Lower lobe of right lung (tissue), 2 donors: ENCODE data around the gene ANKRD6. TPM values are rescaled to one million over a fixed set of nuclear protein-coding genes. Genes with fewer than 3 reads are reported as not detected.

Experiments used
- ATAC-seq, 2 donors: fragments of 200-7000 bp; cut with Tn5 transposase; one replicate each; pipeline ENCODE4 v1.9.1; 2020 to 2022; ENCODE audit warnings: mild to moderate bottlenecking in 2 of 2, moderate library complexity in 2 of 2
- DNase-seq: peaks from one replicate; pipeline ENCODE4 v3.0.0-alpha.2; 2020
- H3K27ac ChIP-seq: fragments of 200-600 bp; one replicate; pipeline ENCODE4 v1.8.0; 2022
- H3K27me3 ChIP-seq: fragments of 200-600 bp; one replicate; pipeline ENCODE4 v1.8.0; 2022; ENCODE audit warnings: low read depth
- H3K36me3 ChIP-seq: fragments of 200-600 bp; one replicate; pipeline ENCODE4 v1.8.0; 2022; ENCODE audit warnings: mild to moderate bottlenecking
- H3K4me1 ChIP-seq: fragments of 200-600 bp; one replicate; pipeline ENCODE4 v1.8.0; 2022
- H3K4me3 ChIP-seq: fragments of 200-600 bp; one replicate; pipeline ENCODE4 v1.8.0; 2022; ENCODE audit warnings: mild to moderate bottlenecking
- H3K9me3 ChIP-seq: fragments of 200-600 bp; one replicate; pipeline ENCODE4 v1.8.0; 2022
- CTCF ChIP-seq: fragments of 200-600 bp; IDR thresholded peaks from one replicate; pipeline ENCODE4 v1.8.0; 2022; ENCODE audit warnings: antibody characterized with exemption, mild to moderate bottlenecking
- intact Hi-C: fragments of 100-400 bp; cut with DNase I; formaldehyde crosslinking; loops from one replicate; pipeline ENCODE4 v1.11.0; 2022
- total RNA-seq: library from RNA; stranded (reverse); fragmentation: NEBNext Ultra II Directional; extraction: Animal tissue kit (Norgen Biotek cat#: 25700); gene quantifications from one replicate; pipeline ENCODE4 v1.2.1, GENCODE V29; 2021
- donor health status: DM: no; HTN: yes; CAD: no; lungs with severe emphysema.

The ANKRD6 gene
- total RNA-seq, 1 donor from 2014 or later = 17.7 TPM

DNA sequence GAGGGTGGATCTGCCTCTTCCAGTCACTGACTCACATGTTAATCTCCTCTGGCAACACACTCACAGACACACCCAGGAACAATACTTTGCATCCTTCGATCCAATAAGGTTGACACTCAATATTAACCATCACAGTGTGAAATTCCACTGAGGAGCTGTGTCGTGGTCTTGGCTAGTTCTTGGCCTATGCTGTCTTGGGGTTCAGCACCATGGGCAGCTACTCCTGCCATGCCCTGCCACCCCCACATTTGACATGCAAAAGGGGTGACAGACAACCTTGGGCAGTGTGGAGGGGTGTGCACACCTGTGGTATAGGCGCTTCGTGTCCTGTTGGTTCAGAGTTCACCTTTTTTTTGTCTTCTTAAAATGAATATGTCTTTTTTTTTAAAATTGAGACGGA, 25.8 kb downstream of the ANKRD6 start:
- no peak for TF ChIP-seq CTCF
- ATAC-seq (no peak), DNase-seq (no peak)
- Histone ChIP-seq H3K27me3 (no peaks in the 10 kb centered on the region), H3K4me3 (no peak overlapping the region), H3K4me1 (no peaks in the 10 kb centered on the region), H3K27ac (no peak overlapping the region), H3K36me3 (no peaks in the 10 kb centered on the region), H3K9me3 (no peaks in the 10 kb centered on the region)
- intact Hi-C loops = no loop called here

DNA sequence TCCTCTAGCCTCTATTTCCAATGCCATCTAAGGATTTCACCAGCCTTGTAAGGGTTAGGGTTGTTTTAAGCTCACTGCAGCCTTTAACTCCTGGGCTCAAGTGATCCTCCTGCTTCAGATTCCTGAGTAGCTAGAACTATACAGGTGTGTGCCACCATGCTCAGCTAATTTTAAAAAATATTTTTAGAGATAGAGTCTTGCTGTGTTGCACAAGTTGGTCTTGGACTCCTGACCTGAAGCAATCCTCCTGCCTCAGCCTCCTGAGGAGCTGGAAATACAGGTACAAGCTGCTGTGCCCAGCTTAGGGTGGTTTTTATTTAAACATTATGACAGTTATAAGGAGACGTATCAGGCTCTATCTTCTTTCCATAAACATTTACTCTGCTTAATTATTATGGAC, 26.5 kb downstream of the ANKRD6 start:
- Histone ChIP-seq H3K36me3 (no peaks in the 10 kb centered on the region), H3K4me1 (no peaks in the 10 kb centered on the region), H3K27ac (no peak overlapping the region), H3K4me3 (no peak overlapping the region), H3K9me3 (no peaks in the 10 kb centered on the region), H3K27me3 (no peaks in the 10 kb centered on the region)
- intact Hi-C loops = no loop called here
- DNase-seq = no peak
- no peak for ATAC-seq
- no peak for TF ChIP-seq CTCF

DNA sequence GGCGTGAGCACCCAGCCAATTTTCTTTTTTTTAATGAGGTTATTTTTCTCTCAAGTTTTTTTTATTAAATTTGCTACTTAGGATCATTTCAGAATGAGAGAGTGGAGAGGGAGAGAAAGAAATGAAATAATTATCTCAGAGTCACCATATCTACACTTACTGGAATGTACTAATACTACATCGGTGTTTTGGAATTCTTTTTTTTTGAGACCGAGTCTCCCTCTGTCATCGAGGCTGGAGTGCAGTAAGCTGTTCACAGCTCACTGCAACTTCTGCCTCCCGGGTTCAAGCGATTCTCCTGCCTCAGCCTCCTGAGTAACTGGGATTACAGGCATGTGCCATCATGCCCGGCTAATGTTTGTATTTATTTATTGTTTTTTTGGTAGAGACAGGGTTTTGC, 27.8 kb downstream of the ANKRD6 start:
- H3K4me3 ChIP-seq = no peak overlapping the region
- TF ChIP-seq CTCF = no peak
- ATAC-seq (no peak), DNase-seq (no peak)
- no peak overlapping the region for H3K27ac ChIP-seq
- H3K36me3 ChIP-seq = no peaks in the 10 kb centered on the region
- H3K4me1 ChIP-seq = no peaks in the 10 kb centered on the region
- no peaks in the 10 kb centered on the region for H3K27me3 ChIP-seq
- intact Hi-C loops = no loop called here
- no peaks in the 10 kb centered on the region for H3K9me3 ChIP-seq

GRCh38 chr6:89462503-89462902, 29.6 kb downstream of the ANKRD6 start:
- Histone ChIP-seq H3K27ac (no peak overlapping the region), H3K9me3 (no peaks in the 10 kb centered on the region), H3K4me3 (no peak overlapping the region), H3K4me1 (no peaks in the 10 kb centered on the region), H3K36me3 (no peaks in the 10 kb centered on the region), H3K27me3 (no peaks in the 10 kb centered on the region)
- no peak for ATAC-seq
- DNase-seq = no peak
- intact Hi-C loops = no loop called here
- TF ChIP-seq CTCF = no peak

- H3K4me1 ChIP-seq = no peaks in the 10 kb centered on the region
- H3K27ac ChIP-seq = no peak overlapping the region
- H3K4me3 ChIP-seq = no peak overlapping the region
- no peaks in the 10 kb centered on the region for H3K36me3 ChIP-seq
- DNase-seq (no peak), ATAC-seq (no peak)
- H3K9me3 ChIP-seq = no peaks in the 10 kb centered on the region
- H3K27me3 ChIP-seq = no peaks in the 10 kb centered on the region
- intact Hi-C loops = no loop called here
- TF ChIP-seq CTCF = no peak
Measured at GRCh38 chr6:89464295-89464694, 31.3 kb downstream of the ANKRD6 start.

- Histone ChIP-seq H3K36me3 (no peaks in the 10 kb centered on the region), H3K27ac (no peak overlapping the region), H3K9me3 (no peaks in the 10 kb centered on the region), H3K4me1 (no peaks in the 10 kb centered on the region), H3K27me3 (no peaks in the 10 kb centered on the region), H3K4me3 (no peak overlapping the region)
- ATAC-seq = no peak
- intact Hi-C loops = no loop called here
- DNase-seq = no peak
- no peak for TF ChIP-seq CTCF
Measured at GRCh38 chr6:89467437-89467836, 34.5 kb downstream of the ANKRD6 start.
